WTC11 (cell line): ENCODE data around the gene CXorf38. TPM values are rescaled to one million over a fixed set of nuclear protein-coding genes. Genes with fewer than 3 reads are reported as not detected.

Source experiments
- ATAC-seq: fragments of 200-7000 bp; cut with Tn5 transposase; 2 replicates; pipeline ENCODE4 v1.10.0; 2021; ENCODE audit warnings: mild to moderate bottlenecking, moderate library complexity
- CTCF ChIA-PET: fragments of 300-600 bp; sonication (Branson Sonifier 250); formaldehyde crosslinking; loops from one replicate; lab custom pipeline; 2021; ENCODE audit warnings: antibody characterized with exemption; lab: Charles Lee
- POLR2A ChIA-PET: fragments of 350-600 bp; sonication (Branson Sonifier 250); formaldehyde crosslinking; loops from one replicate; lab custom pipeline; 2021; ENCODE audit warnings: antibody characterized with exemption; lab: Charles Lee
- DNase-seq: peaks from one replicate; pipeline ENCODE4 v3.0.0; 2021; ENCODE audit warnings: low spot score
- H3K27ac Mint-ChIP-seq: 2 replicates; pipeline ENCODE4 v1.8.0; 2021; ENCODE audit warnings: mixed read lengths
- H3K27me3 Mint-ChIP-seq: 2 replicates; pipeline ENCODE4 v1.8.0; 2021; ENCODE audit warnings: low read depth, mild to moderate bottlenecking, moderate library complexity, mixed read lengths
- H3K36me3 Mint-ChIP-seq: 2 replicates; pipeline ENCODE4 v1.8.0; 2021; ENCODE audit warnings: mixed read lengths
- H3K4me1 Mint-ChIP-seq: 2 replicates; pipeline ENCODE4 v1.8.0; 2022; ENCODE audit warnings: mixed read lengths
- H3K4me3 Mint-ChIP-seq: 2 replicates; pipeline ENCODE4 v1.8.0; 2021; ENCODE audit warnings: mild to moderate bottlenecking, moderate library complexity, mixed read lengths
- H3K9me3 Mint-ChIP-seq: 2 replicates; pipeline ENCODE4 v1.8.0; 2021; ENCODE audit warnings: mixed read lengths
- ATF1 ChIP-seq: sonication (generic); formaldehyde crosslinking; IDR thresholded peaks from 2 replicates; pipeline ENCODE4 v1.8.1; 2023; ENCODE audit warnings: mild to moderate bottlenecking, moderate library complexity, missing genetic modification reagents
- CBFB ChIP-seq: sonication (generic); formaldehyde crosslinking; IDR thresholded peaks from 2 replicates; pipeline ENCODE4 v1.8.1; 2022; ENCODE audit warnings: mild to moderate bottlenecking, low read depth, missing genetic modification reagents
- CREM ChIP-seq: sonication (generic); formaldehyde crosslinking; IDR thresholded peaks from 2 replicates; pipeline ENCODE4 v1.8.1; 2022; ENCODE audit warnings: mild to moderate bottlenecking, missing genetic modification reagents, moderate library complexity
- ELF4 ChIP-seq: sonication (generic); formaldehyde crosslinking; IDR thresholded peaks from 2 replicates; pipeline ENCODE4 v1.8.1; 2022; ENCODE audit warnings: low read depth, mild to moderate bottlenecking, moderate library complexity, missing genetic modification reagents
- EMX1 ChIP-seq: fragments of 250-450 bp; sonication (Bioruptor Pico); IDR thresholded peaks from 2 replicates; pipeline ENCODE4 v1.8.0; 2021; ENCODE audit warnings: mild to moderate bottlenecking
- ESRRA ChIP-seq: sonication (generic); formaldehyde crosslinking; IDR thresholded peaks from 2 replicates; pipeline ENCODE4 v1.8.1; 2022; ENCODE audit warnings: mild to moderate bottlenecking, missing genetic modification reagents, borderline replicate concordance
- GTF2I ChIP-seq: fragments of 250-450 bp; sonication (Bioruptor Pico); conservative IDR thresholded peaks from 2 replicates; pipeline ENCODE4 v1.4.0; 2021; ENCODE audit warnings: mild to moderate bottlenecking
- IRF2 ChIP-seq: sonication (generic); formaldehyde crosslinking; IDR thresholded peaks from 2 replicates; pipeline ENCODE4 v1.8.0; 2022; ENCODE audit warnings: low read depth, missing genetic modification reagents, borderline replicate concordance
- JAZF1 ChIP-seq: fragments of 250-450 bp; sonication (Bioruptor Pico); IDR thresholded peaks from 2 replicates; pipeline ENCODE4 v1.9.0; 2021; ENCODE audit warnings: moderate library complexity, mild to moderate bottlenecking, inconsistent platforms
- MXD4 ChIP-seq: fragments of 250-450 bp; sonication (Bioruptor Pico); IDR thresholded peaks from 2 replicates; pipeline ENCODE4 v1.8.0; 2021; ENCODE audit warnings: mild to moderate bottlenecking, moderate library complexity, borderline replicate concordance
- NFATC4 ChIP-seq: fragments of 250-450 bp; sonication (Bioruptor Pico); IDR thresholded peaks from 2 replicates; pipeline ENCODE4 v1.9.0; 2021; ENCODE audit warnings: mild to moderate bottlenecking
- NFYB ChIP-seq: sonication (generic); formaldehyde crosslinking; conservative IDR thresholded peaks from 2 replicates; pipeline ENCODE4 v1.8.0; 2022; ENCODE audit warnings: low read depth, missing genetic modification reagents
- NR1H2 ChIP-seq: sonication (generic); formaldehyde crosslinking; IDR thresholded peaks from 2 replicates; pipeline ENCODE4 v1.9.0; 2021; ENCODE audit warnings: mild to moderate bottlenecking, moderate library complexity, missing genetic modification reagents
- NR3C1 ChIP-seq: sonication (generic); formaldehyde crosslinking; conservative IDR thresholded peaks from 2 replicates; pipeline ENCODE4 v1.8.1; 2023; ENCODE audit warnings: low read depth, mild to moderate bottlenecking, missing genetic modification reagents
- RORB ChIP-seq: fragments of 250-450 bp; sonication (Bioruptor Pico); IDR thresholded peaks from 2 replicates; pipeline ENCODE4 v1.9.0; 2021; ENCODE audit warnings: mild to moderate bottlenecking
- SMAD3 ChIP-seq: sonication (generic); formaldehyde crosslinking; IDR thresholded peaks from 2 replicates; pipeline ENCODE4 v1.8.0; 2022; ENCODE audit warnings: missing genetic modification reagents, mild to moderate bottlenecking, borderline replicate concordance
- TEAD4 ChIP-seq: sonication (generic); formaldehyde crosslinking; IDR thresholded peaks from 2 replicates; pipeline ENCODE4 v1.8.0; 2022; ENCODE audit warnings: mild to moderate bottlenecking, missing genetic modification reagents
- ZNF219 ChIP-seq: sonication (generic); formaldehyde crosslinking; IDR thresholded peaks from 2 replicates; pipeline ENCODE4 v1.8.0; 2023; ENCODE audit warnings: missing genetic modification reagents, mild to moderate bottlenecking, borderline replicate concordance
- ZNF232 ChIP-seq: sonication (generic); formaldehyde crosslinking; IDR thresholded peaks from 2 replicates; pipeline ENCODE4 v1.8.0; 2022; ENCODE audit warnings: mild to moderate bottlenecking, missing genetic modification reagents
- ZNF263 ChIP-seq: sonication (generic); formaldehyde crosslinking; IDR thresholded peaks from 2 replicates; pipeline ENCODE4 v1.8.1; 2022; ENCODE audit warnings: low read depth, mild to moderate bottlenecking, moderate library complexity, missing genetic modification reagents
- ZNF423 ChIP-seq: fragments of 250-450 bp; sonication (Bioruptor Pico); IDR thresholded peaks from 2 replicates; pipeline ENCODE4 v2.1.2; 2022; ENCODE audit warnings: mild to moderate bottlenecking, moderate library complexity
- ZNF671 ChIP-seq: fragments of 250-450 bp; sonication (Bioruptor Pico); IDR thresholded peaks from 2 replicates; pipeline ENCODE4 v1.8.0; 2021; ENCODE audit warnings: mild to moderate bottlenecking
- total RNA-seq: library from RNA; stranded (reverse); gene quantifications from 3 replicates; pipeline ENCODE4 v1.2.3, GENCODE V29; 2021
- TF ChIP-seq, protein P1 (sequence below): sonication (generic); formaldehyde crosslinking; IDR thresholded peaks from 2 replicates; pipeline ENCODE4 v1.8.1; 2022; ENCODE audit warnings: missing genetic modification reagents, borderline replicate concordance
- TF ChIP-seq, protein P2 (sequence below): sonication (generic); formaldehyde crosslinking; IDR thresholded peaks from 2 replicates; pipeline ENCODE4 v1.8.0; 2022; ENCODE audit warnings: mild to moderate bottlenecking, missing genetic modification reagents
- TF ChIP-seq, protein P3 (sequence below): sonication (generic); formaldehyde crosslinking; IDR thresholded peaks from 2 replicates; pipeline ENCODE4 v1.8.0; 2022; ENCODE audit warnings: mild to moderate bottlenecking, missing genetic modification reagents
- TF ChIP-seq, protein P4 (sequence below): fragments of 250-450 bp; sonication (Bioruptor Pico); conservative IDR thresholded peaks from 2 replicates; pipeline ENCODE4 v1.9.0; 2021; ENCODE audit warnings: mild to moderate bottlenecking
- TF ChIP-seq, protein P5 (sequence below): sonication (generic); formaldehyde crosslinking; conservative IDR thresholded peaks from 2 replicates; pipeline ENCODE4 v1.8.1; 2022; ENCODE audit warnings: mild to moderate bottlenecking, missing genetic modification reagents

Gene CXorf38
- total RNA-seq, 1 experiment from 2014 or later: 10.0 TPM

DNA sequence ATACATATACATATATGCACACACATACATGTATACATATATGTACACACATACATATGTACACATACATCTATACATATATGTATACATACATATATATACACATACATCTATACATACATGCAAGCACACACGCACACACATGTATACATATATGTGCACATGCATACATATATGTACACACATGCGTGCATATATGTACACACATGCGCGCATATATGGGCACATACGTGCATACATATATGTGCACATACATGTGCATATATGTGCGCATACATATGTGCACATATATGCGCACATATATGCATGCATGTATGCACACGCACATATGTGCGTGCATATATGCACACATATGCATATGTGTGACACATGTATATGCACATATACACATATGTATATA, 31.4 kb downstream of the CXorf38 start:
- ATAC-seq: no peak
- Mint-ChIP-seq H3K9me3 (no peaks in the 10 kb centered on the region), H3K36me3 (no peaks in the 10 kb centered on the region), H3K4me3 (no peak overlapping the region), H3K4me1 (no peaks in the 10 kb centered on the region), H3K27ac (no peak overlapping the region), H3K27me3 (no peaks in the 10 kb centered on the region)
- ChIA-PET POLR2A (no interaction called here), CTCF (no interaction called here)
- no peak for TF ChIP-seq NFYB
- no peak for TF ChIP-seq NFATC4 (CRISPR knock-in tag)
- TF ChIP-seq CBFB (CRISPR knock-in tag): no peak
- TF ChIP-seq, protein P1, sequence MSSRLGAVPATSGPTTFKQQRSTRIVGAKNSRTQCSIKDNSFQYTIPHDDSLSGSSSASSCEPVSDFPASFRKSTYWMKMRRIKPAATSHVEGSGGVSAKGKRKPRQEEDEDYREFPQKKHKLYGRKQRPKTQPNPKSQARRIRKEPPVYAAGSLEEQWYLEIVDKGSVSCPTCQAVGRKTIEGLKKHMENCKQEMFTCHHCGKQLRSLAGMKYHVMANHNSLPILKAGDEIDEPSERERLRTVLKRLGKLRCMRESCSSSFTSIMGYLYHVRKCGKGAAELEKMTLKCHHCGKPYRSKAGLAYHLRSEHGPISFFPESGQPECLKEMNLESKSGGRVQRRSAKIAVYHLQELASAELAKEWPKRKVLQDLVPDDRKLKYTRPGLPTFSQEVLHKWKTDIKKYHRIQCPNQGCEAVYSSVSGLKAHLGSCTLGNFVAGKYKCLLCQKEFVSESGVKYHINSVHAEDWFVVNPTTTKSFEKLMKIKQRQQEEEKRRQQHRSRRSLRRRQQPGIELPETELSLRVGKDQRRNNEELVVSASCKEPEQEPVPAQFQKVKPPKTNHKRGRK: no peak
- no peak for TF ChIP-seq ZNF671 (CRISPR knock-in tag)
- no peak for TF ChIP-seq SMAD3 (CRISPR knock-in tag)
- TF ChIP-seq ZNF423 (CRISPR knock-in tag): no peak
- TF ChIP-seq JAZF1: no peak
- DNase-seq: no peak

DNA sequence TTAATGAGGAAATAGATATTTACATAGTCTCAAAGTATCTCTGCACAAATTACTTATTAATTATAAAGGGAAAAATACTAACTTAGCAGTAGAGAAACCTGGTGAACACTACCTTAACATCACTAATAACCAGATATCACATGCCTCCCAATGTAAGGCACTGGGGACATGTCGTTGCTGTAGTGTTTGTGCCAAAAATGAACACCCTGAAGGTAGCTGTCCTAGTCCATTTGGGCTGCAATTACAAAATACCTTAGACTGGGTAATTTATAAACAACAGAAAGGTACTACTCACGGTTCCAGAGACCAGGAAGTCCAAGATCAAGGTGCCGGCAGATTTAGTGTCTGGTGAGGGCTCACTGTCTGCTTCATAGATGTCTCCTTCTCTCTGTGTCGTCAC, 34.9 kb downstream of the CXorf38 start:
- no peaks in the 10 kb centered on the region for H3K4me1 Mint-ChIP-seq
- POLR2A ChIA-PET: no interaction called here
- ATAC-seq (no peak), DNase-seq (no peak)
- H3K27me3 Mint-ChIP-seq: no peaks in the 10 kb centered on the region
- TF ChIP-seq TEAD4 (no peak), EMX1 (CRISPR knock-in tag) (no peak), CREM (CRISPR knock-in tag) (no peak), MXD4 (CRISPR knock-in tag) (no peak), GTF2I (CRISPR knock-in tag) (no peak), NR1H2 (no peak), ZNF232 (no peak), ZNF263 (no peak), NR3C1 (no peak), ATF1 (CRISPR knock-in tag) (no peak), SMAD3 (CRISPR knock-in tag) (no peak), RORB (CRISPR knock-in tag) (no peak)
- TF ChIP-seq, all 79 proteins: peak for 0
- CTCF ChIA-PET: no interaction called here
- no peaks in the 10 kb centered on the region for H3K36me3 Mint-ChIP-seq
- H3K9me3 Mint-ChIP-seq: no peaks in the 10 kb centered on the region
- no peak overlapping the region for H3K4me3 Mint-ChIP-seq
- H3K27ac Mint-ChIP-seq: no peak overlapping the region

DNA sequence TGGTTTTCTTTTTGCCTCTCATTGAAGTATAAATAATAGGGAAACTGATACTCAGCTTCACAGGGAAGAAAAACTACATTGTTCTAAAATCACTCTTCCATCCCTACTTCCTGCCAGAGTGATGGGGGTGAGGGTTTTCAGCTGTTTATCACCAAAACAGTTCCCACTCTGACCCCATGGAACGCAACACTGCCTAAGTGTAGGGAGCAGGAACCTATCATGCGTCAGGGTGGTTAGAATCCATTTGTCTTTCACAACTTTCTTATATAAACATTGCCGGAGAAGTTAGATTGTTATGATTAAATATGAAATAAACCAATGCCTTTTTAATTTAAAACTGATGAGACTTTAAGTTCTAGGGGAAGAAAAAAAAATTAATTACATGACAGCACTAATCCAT, 40.0 kb downstream of the CXorf38 start:
- H3K4me1 Mint-ChIP-seq: no peaks in the 10 kb centered on the region
- no peaks in the 10 kb centered on the region for H3K36me3 Mint-ChIP-seq
- H3K4me3 Mint-ChIP-seq: no peak overlapping the region
- TF ChIP-seq NFYB (no peak), ZNF219 (CRISPR knock-in tag) (no peak)
- TF ChIP-seq, protein P2, sequence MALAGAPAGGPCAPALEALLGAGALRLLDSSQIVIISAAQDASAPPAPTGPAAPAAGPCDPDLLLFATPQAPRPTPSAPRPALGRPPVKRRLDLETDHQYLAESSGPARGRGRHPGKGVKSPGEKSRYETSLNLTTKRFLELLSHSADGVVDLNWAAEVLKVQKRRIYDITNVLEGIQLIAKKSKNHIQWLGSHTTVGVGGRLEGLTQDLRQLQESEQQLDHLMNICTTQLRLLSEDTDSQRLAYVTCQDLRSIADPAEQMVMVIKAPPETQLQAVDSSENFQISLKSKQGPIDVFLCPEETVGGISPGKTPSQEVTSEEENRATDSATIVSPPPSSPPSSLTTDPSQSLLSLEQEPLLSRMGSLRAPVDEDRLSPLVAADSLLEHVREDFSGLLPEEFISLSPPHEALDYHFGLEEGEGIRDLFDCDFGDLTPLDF (CRISPR knock-in tag): no peak
- ChIA-PET POLR2A (no interaction called here), CTCF (no interaction called here)
- H3K27me3 Mint-ChIP-seq: no peaks in the 10 kb centered on the region
- ATAC-seq (no peak), DNase-seq (no peak)
- no peak overlapping the region for H3K27ac Mint-ChIP-seq
- H3K9me3 Mint-ChIP-seq: no peaks in the 10 kb centered on the region

DNA sequence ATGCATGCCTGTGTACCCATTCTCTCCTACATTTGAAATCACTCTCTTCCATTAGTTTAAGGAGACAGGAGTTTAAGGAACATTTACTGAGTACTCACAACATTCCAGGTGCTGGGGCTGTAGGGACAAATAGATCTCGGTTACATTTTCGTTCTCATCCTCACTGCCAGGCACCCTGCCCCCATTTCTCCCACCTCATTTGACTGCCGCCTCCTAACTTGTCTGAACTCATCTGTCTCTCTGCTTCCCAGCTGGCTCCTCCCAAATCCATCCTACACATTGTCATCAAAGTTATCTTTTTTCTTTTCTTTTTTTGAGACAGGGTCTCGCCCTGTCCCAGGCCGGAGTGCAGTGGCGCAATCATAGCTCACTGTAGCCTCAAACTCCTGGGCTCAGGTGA, 43.9 kb downstream of the CXorf38 start:
- H3K27ac Mint-ChIP-seq: no peak overlapping the region
- H3K4me1 Mint-ChIP-seq: no peaks in the 10 kb centered on the region
- H3K27me3 Mint-ChIP-seq: no peaks in the 10 kb centered on the region
- no peak for ATAC-seq
- H3K36me3 Mint-ChIP-seq: peaks cover 22% of the 10 kb centered on the region
- no peak for DNase-seq
- H3K9me3 Mint-ChIP-seq: no peaks in the 10 kb centered on the region
- CTCF ChIA-PET: no interaction called here
- POLR2A ChIA-PET: interaction anchor here (0.6 kb wide), 1 partner anchor 126 kb away, joined by 3 read pairs; no protein-coding TSS in a partner anchor
- H3K4me3 Mint-ChIP-seq: no peak overlapping the region
- TF ChIP-seq, protein P3, sequence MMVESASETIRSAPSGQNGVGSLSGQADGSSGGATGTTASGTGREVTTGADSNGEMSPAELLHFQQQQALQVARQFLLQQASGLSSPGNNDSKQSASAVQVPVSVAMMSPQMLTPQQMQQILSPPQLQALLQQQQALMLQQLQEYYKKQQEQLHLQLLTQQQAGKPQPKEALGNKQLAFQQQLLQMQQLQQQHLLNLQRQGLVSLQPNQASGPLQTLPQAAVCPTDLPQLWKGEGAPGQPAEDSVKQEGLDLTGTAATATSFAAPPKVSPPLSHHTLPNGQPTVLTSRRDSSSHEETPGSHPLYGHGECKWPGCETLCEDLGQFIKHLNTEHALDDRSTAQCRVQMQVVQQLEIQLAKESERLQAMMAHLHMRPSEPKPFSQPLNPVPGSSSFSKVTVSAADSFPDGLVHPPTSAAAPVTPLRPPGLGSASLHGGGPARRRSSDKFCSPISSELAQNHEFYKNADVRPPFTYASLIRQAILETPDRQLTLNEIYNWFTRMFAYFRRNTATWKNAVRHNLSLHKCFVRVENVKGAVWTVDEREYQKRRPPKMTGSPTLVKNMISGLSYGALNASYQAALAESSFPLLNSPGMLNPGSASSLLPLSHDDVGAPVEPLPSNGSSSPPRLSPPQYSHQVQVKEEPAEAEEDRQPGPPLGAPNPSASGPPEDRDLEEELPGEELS (CRISPR knock-in tag): no peak
- TF ChIP-seq, protein P4, sequence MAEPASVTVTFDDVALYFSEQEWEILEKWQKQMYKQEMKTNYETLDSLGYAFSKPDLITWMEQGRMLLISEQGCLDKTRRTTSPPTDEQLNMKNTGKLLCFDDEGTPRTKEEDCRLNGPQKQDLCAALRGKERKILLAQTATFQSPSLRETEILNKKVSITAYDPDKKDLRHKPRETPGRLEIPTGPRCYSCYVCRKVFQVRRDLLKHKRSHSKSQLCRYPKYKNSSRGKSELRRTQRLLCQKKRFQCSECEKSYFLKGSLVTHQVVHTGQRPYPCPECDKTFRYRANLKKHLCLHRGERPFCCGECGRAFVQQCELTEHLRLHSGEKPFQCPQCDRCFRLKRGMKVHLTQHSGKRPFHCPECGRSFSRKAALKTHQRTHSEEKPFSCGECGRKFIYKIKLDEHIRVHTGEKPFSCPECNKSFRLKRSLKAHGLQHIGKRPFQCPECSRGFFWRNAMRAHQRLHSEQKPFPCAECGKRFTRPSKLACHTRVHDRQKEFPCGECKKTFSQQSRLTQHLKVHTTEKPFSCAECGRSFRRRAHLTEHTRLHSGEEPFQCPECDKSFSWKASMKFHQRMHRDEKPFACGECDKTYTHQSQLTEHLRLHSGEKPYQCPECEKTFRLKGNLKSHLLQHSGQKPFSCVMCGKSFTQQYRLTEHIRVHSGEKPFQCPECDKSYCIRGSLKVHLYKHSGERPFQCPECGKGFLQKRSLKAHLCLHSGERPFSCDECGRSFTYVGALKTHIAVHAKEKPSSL (CRISPR knock-in tag): no peak
- TF ChIP-seq ELF4 (CRISPR knock-in tag) (no peak), ESRRA (CRISPR knock-in tag) (no peak), ZNF671 (CRISPR knock-in tag) (no peak), NR3C1 (no peak), IRF2 (CRISPR knock-in tag) (no peak)
- TF ChIP-seq, protein P5, sequence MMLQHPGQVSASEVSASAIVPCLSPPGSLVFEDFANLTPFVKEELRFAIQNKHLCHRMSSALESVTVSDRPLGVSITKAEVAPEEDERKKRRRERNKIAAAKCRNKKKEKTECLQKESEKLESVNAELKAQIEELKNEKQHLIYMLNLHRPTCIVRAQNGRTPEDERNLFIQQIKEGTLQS (CRISPR knock-in tag): no peak
